Measurements from ENCODE around the gene PCDHGA10.
"Not testable (repeated sequence)": the region's sequence is repeated elsewhere in the genome, so short reads cannot be mapped to it uniquely, and the experiment has no call there.

Gene PCDHGA10

DNA sequence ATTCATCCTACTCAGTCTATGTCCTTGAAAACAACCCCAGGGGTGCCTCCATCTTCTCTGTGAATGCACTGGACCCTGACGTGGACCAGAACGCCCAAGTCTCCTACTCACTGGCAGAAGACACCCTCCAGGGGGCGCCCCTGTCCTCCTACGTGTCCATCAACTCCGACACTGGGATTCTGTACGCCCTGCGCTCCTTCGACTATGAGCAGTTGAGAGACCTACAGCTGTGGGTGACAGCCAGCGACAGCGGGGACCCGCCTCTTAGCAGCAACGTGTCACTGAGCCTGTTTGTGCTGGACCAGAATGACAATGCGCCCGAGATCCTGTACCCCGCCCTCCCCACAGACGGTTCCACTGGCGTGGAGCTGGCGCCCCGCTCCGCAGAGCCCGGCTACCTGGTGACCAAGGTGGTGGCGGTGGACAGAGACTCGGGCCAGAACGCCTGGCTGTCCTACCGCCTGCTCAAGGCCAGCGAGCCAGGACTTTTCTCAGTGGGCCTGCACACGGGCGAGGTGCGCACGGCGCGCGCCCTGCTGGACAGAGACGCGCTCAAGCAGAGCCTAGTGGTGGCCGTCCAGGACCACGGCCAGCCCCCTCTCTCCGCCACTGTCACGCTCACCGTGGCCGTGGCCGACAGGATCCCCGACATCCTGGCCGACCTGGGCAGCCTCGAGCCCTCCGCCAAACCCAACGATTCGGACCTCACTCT is 37.2 kb upstream of the PCDHGA10 start:
- not testable (repeated sequence) for H3K79me2 ChIP-seq (ENCODE audit: control insufficient read depth, insufficient read depth, low read length, poor library complexity); H4K12ac ChIP-seq (ENCODE audit: low read depth, low read length); H3K18ac ChIP-seq (ENCODE audit: low read length); H3K27me3 ChIP-seq (ENCODE audit: insufficient read depth, low read length); H3K4me2 ChIP-seq (ENCODE audit: low read length); H3K4me1 ChIP-seq (ENCODE audit: control insufficient read depth in 1 of 2, insufficient read depth in 2 of 2, low read length in 2 of 2); H3K9ac ChIP-seq (ENCODE audit: low read length); H2BK12ac ChIP-seq (ENCODE audit: low read length); H3K79me1 ChIP-seq (ENCODE audit: low read length); H4K8ac ChIP-seq (ENCODE audit: low read depth, low read length); H2AK5ac ChIP-seq (ENCODE audit: low read length); H3K36me3 ChIP-seq (ENCODE audit: control insufficient read depth in 1 of 2, insufficient read depth in 2 of 2, low read length in 2 of 2); H2AFZ ChIP-seq (ENCODE audit: insufficient read depth, low read length, poor library complexity); H2BK120ac ChIP-seq (ENCODE audit: insufficient read depth, low read length, poor library complexity); H2BK5ac ChIP-seq (ENCODE audit: low read depth, low read length, poor library complexity); H3K4ac ChIP-seq (ENCODE audit: low read depth, low read length); H4K91ac ChIP-seq (ENCODE audit: low read depth, low read length); H3K4me3 ChIP-seq (ENCODE audit: low read depth, low read length); H3K27ac ChIP-seq (ENCODE audit: low read depth, low read length); H3K14ac ChIP-seq (ENCODE audit: low read length); DNase-seq; H3K23ac ChIP-seq (ENCODE audit: low read length)
- peaks cover 36% of the 10 kb centered on the region for H3K9me3 ChIP-seq (ENCODE audit: insufficient read depth, low read depth, low read length)
- WGBS (ENCODE audit: extremely low coverage, insufficient coverage, insufficient read length) = no CpG with 5 or more reads among the region's 48 CpGs

DNA sequence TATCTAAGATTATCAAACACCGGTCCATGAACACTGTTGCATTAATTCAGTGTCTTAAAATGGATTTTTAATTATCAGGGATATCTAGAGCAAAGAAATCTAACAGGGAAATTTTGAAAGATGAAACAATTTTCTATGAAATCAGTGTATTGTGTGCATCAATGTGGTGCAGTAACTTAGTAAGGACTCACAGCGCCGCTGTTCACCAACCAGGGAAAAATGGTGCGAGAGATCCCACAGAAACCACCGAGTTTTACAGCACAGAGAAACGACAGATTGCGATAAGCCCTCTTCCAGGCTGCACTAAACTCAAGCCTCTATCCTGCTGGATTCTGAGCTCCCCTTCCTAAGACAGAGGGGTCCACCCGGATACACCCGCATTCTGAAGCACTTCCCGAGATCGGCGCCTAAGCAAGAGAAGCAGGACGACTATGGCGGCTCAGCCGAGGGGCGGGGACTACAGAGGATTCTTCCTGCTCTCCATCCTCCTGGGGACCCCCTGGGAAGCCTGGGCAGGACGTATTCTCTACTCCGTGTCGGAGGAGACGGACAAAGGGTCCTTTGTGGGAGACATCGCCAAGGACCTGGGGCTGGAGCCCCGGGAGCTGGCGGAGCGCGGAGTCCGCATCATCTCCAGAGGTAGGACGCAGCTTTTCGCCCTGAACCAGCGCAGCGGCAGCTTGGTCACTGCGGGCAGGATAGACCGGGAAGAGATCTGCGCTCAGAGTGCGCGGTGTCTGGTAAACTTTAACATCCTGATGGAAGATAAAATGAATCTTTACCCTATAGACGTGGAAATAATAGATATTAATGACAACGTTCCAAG is 30.1 kb upstream of the PCDHGA10 start, which contains the start of gene PCDHGA7:
PCDHGA7 (plus strand) TSS at position 274 of the 826 bp plus-strand sequence; CDS start at position 432, 158 bp downstream.
- Histone ChIP-seq H3K4me3 (ENCODE audit: low read depth, low read length) (no peak within 1 kb of the TSS), H3K36me3 (ENCODE audit: control insufficient read depth in 1 of 2, insufficient read depth in 2 of 2, low read length in 2 of 2) (no peaks in the 10 kb centered on the region), H2AK5ac (ENCODE audit: low read length) (no peak within 1 kb of the TSS), H2AFZ (ENCODE audit: insufficient read depth, low read length, poor library complexity) (no peak within 1 kb of the TSS), H3K79me2 (ENCODE audit: control insufficient read depth, insufficient read depth, low read length, poor library complexity) (no peaks in the 10 kb centered on the region), H3K27me3 (ENCODE audit: insufficient read depth, low read length) (no peaks in the 10 kb centered on the region), H3K4ac (ENCODE audit: low read depth, low read length) (no peak within 1 kb of the TSS), H2BK120ac (ENCODE audit: insufficient read depth, low read length, poor library complexity) (no peak within 1 kb of the TSS), H3K4me1 (ENCODE audit: control insufficient read depth in 1 of 2, insufficient read depth in 2 of 2, low read length in 2 of 2) (no peaks in the 10 kb centered on the region), H2BK5ac (ENCODE audit: low read depth, low read length, poor library complexity) (no peak within 1 kb of the TSS), H3K18ac (ENCODE audit: low read length) (no peak within 1 kb of the TSS), H3K27ac (ENCODE audit: low read depth, low read length) (no peak within 1 kb of the TSS), H3K9me3 (ENCODE audit: insufficient read depth, low read depth, low read length) (peaks cover 20% of the 10 kb centered on the region), H3K14ac (ENCODE audit: low read length) (no peak within 1 kb of the TSS), H4K12ac (ENCODE audit: low read depth, low read length) (no peak within 1 kb of the TSS), H3K4me2 (ENCODE audit: low read length) (no peak within 1 kb of the TSS), H4K91ac (ENCODE audit: low read depth, low read length) (no peak within 1 kb of the TSS), H4K8ac (ENCODE audit: low read depth, low read length) (no peak within 1 kb of the TSS), H3K9ac (ENCODE audit: low read length) (no peak within 1 kb of the TSS), H3K23ac (ENCODE audit: low read length) (no peak within 1 kb of the TSS), H2BK12ac (ENCODE audit: low read length) (no peak within 1 kb of the TSS), H3K79me1 (ENCODE audit: low read length) (no peaks in the 10 kb centered on the region)
- peak in 1 of 2 donors; percentile 34 for DNase-seq
- WGBS (ENCODE audit: extremely low coverage, insufficient coverage, insufficient read length) = no CpG with 5 or more reads among the region's 37 CpGs

DNA sequence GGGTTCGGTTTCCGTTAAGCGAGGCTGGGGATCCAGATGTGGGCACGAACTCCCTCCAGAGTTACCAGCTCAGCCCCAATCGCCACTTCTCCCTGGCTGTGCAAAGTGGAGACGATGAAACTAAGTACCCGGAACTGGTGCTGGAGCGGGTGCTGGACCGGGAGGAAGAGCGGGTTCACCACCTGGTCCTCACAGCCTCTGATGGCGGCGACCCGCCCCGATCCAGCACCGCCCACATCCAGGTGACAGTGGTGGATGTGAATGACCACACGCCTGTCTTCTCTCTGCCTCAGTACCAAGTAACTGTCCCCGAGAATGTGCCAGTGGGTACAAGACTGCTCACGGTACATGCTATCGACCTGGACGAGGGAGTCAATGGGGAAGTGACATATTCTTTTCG is 29.4 kb upstream of the PCDHGA10 start:
- no peak overlapping the region for H3K27ac ChIP-seq (ENCODE audit: low read depth, low read length)
- no peaks in the 10 kb centered on the region for H3K4me1 ChIP-seq (ENCODE audit: control insufficient read depth in 1 of 2, insufficient read depth in 2 of 2, low read length in 2 of 2)
- H4K8ac ChIP-seq (ENCODE audit: low read depth, low read length) = no peak overlapping the region
- no peak overlapping the region for H3K9ac ChIP-seq (ENCODE audit: low read length)
- H2AK5ac ChIP-seq (ENCODE audit: low read length) = no peak overlapping the region
- H3K79me1 ChIP-seq (ENCODE audit: low read length) = no peaks in the 10 kb centered on the region
- H2BK12ac ChIP-seq (ENCODE audit: low read length) = no peak overlapping the region
- H4K91ac ChIP-seq (ENCODE audit: low read depth, low read length) = no peak overlapping the region
- H3K79me2 ChIP-seq (ENCODE audit: control insufficient read depth, insufficient read depth, low read length, poor library complexity) = no peaks in the 10 kb centered on the region
- H4K12ac ChIP-seq (ENCODE audit: low read depth, low read length) = no peak overlapping the region
- H3K14ac ChIP-seq (ENCODE audit: low read length) = no peak overlapping the region
- no peak overlapping the region for H2AFZ ChIP-seq (ENCODE audit: insufficient read depth, low read length, poor library complexity)
- H3K9me3 ChIP-seq (ENCODE audit: insufficient read depth, low read depth, low read length) = peaks cover 23% of the 10 kb centered on the region
- H3K18ac ChIP-seq (ENCODE audit: low read length) = no peak overlapping the region
- no peak overlapping the region for H3K4ac ChIP-seq (ENCODE audit: low read depth, low read length)
- DNase-seq = no peak
- WGBS (ENCODE audit: extremely low coverage, insufficient coverage, insufficient read length) = no CpG with 5 or more reads among the region's 21 CpGs
- H3K23ac ChIP-seq (ENCODE audit: low read length) = no peak overlapping the region
- no peak overlapping the region for H3K4me3 ChIP-seq (ENCODE audit: low read depth, low read length)
- peaks cover 0 to under 1% of the 10 kb centered on the region in 2 experiments for H3K36me3 ChIP-seq (ENCODE audit: control insufficient read depth in 1 of 2, insufficient read depth in 2 of 2, low read length in 2 of 2)
- H2BK5ac ChIP-seq (ENCODE audit: low read depth, low read length, poor library complexity) = no peak overlapping the region
- no peaks in the 10 kb centered on the region for H3K27me3 ChIP-seq (ENCODE audit: insufficient read depth, low read length)
- H2BK120ac ChIP-seq (ENCODE audit: insufficient read depth, low read length, poor library complexity) = no peak overlapping the region
- no peak overlapping the region for H3K4me2 ChIP-seq (ENCODE audit: low read length)

DNA sequence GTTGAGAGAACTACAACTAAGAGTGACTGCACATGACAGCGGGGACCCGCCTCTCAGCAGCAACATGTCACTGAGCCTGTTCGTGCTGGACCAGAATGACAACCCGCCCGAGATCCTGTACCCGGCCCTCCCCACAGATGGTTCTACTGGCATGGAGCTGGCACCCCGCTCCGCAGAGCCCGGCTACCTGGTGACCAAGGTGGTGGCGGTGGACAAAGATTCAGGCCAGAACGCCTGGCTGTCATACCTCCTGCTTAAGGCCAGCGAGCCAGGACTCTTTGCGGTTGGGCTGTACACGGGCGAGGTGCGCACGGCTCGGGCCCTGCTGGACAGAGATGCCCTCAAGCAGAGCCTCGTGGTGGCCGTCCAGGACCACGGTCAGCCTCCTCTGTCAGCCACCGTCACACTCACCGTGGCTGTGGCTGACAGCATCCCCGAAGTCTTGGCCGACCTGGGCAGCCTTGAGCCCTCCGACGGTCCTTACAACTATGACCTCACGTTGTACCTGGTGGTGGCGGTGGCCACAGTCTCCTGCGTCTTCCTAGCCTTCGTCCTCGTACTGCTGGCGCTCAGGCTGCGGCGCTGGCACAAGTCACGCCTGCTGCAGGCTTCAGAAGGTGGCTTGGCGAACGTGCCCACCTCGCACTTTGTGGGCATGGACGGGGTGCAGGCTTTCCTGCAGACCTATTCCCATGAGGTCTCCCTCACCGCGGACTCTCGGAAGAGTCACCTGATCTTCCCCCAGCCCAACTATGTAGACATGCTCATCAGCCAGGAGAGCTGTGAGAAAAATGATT is 28.1 kb upstream of the PCDHGA10 start:
- Histone ChIP-seq H3K14ac (ENCODE audit: low read length) (no peak overlapping the region), H3K4me2 (ENCODE audit: low read length) (no peak overlapping the region)

More for the DNA sequence above, 28.1 kb upstream of the PCDHGA10 start:
- Histone ChIP-seq H3K4ac (ENCODE audit: low read depth, low read length) (no peak overlapping the region), H4K91ac (ENCODE audit: low read depth, low read length) (no peak overlapping the region), H3K9ac (ENCODE audit: low read length) (no peak overlapping the region), H4K12ac (ENCODE audit: low read depth, low read length) (no peak overlapping the region), H3K27me3 (ENCODE audit: insufficient read depth, low read length) (no peaks in the 10 kb centered on the region), H3K23ac (ENCODE audit: low read length) (no peak overlapping the region), H2AFZ (ENCODE audit: insufficient read depth, low read length, poor library complexity) (no peak overlapping the region), H4K8ac (ENCODE audit: low read depth, low read length) (no peak overlapping the region), H2BK5ac (ENCODE audit: low read depth, low read length, poor library complexity) (no peak overlapping the region), H3K36me3 (ENCODE audit: control insufficient read depth in 1 of 2, insufficient read depth in 2 of 2, low read length in 2 of 2) (peaks cover 6 to 9% of the 10 kb centered on the region in 2 experiments), H3K79me1 (ENCODE audit: low read length) (no peaks in the 10 kb centered on the region), H3K18ac (ENCODE audit: low read length) (no peak overlapping the region), H3K79me2 (ENCODE audit: control insufficient read depth, insufficient read depth, low read length, poor library complexity) (no peaks in the 10 kb centered on the region), H3K27ac (ENCODE audit: low read depth, low read length) (no peak overlapping the region), H2BK120ac (ENCODE audit: insufficient read depth, low read length, poor library complexity) (no peak overlapping the region), H2AK5ac (ENCODE audit: low read length) (no peak overlapping the region), H3K9me3 (ENCODE audit: insufficient read depth, low read depth, low read length) (peaks cover 34% of the 10 kb centered on the region), H2BK12ac (ENCODE audit: low read length) (no peak overlapping the region), H3K4me3 (ENCODE audit: low read depth, low read length) (no peak overlapping the region), H3K4me1 (ENCODE audit: control insufficient read depth in 1 of 2, insufficient read depth in 2 of 2, low read length in 2 of 2) (no peaks in the 10 kb centered on the region)
- WGBS (ENCODE audit: extremely low coverage, insufficient coverage, insufficient read length) = no CpG with 5 or more reads among the region's 43 CpGs
- DNase-seq = no peak
